GM18873 (cell line): ENCODE measurements around the gene UBE2L5.
"Not testable (repeated sequence)": the region's sequence is repeated elsewhere in the genome, so short reads cannot be mapped to it uniquely, and the experiment has no call there.

Experiments used
- ATAC-seq: cut with Tn5 transposase; IDR thresholded peaks from one replicate; pipeline ENCODE4 v1.9.1; 2021; ENCODE audit warnings: mild to moderate bottlenecking, moderate library complexity, moderate number of reproducible peaks; ENCODE audit not compliant: unreplicated experiment, low FRiP score

UBE2L5 gene

DNA sequence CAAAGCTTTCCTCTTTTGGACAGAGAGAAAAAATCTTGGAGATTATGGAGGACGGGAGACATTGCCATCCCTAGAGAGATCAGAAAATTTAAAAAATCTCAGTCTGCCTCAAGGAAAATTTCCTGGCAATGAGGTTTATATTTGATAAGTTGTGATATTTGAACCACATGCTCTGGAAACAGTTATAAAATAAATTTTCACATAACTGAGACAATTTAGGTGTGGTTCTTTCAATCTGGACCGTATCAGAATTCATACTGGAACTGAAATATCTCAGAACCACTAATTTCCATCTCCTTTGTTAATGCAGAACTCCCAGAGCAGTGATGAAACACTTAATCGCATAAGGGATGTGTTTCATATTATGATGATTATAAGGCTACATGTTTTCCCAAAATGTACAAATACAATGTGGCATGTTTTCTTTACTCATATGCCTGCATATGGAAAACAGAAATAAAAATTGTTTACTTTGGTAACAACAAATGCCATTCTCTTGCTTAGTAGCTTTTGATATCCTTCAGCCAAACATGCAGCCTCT lies 13.7 kb downstream of the UBE2L5 start:
- ATAC-seq = no peak

DNA sequence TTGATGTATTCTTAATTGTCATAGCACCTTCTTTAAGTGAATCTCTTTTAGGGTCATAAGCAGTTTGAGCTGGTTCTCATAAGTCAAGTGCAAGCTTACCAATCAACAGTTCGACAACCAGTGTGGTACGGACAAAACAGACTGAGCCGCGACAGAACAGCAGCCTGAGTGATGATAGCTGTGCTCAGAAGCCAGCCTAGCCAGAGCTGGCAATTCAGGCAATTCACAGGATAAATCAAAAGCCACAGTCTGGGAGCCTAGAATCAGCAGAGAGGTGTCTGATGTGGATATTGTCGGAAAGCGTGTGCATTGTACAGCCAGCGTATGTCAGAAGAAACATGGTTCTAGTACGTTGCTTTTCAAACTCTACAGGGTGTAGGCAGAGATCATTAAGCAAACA lies 14.9 kb downstream of the UBE2L5 start:
- ATAC-seq = no peak

DNA sequence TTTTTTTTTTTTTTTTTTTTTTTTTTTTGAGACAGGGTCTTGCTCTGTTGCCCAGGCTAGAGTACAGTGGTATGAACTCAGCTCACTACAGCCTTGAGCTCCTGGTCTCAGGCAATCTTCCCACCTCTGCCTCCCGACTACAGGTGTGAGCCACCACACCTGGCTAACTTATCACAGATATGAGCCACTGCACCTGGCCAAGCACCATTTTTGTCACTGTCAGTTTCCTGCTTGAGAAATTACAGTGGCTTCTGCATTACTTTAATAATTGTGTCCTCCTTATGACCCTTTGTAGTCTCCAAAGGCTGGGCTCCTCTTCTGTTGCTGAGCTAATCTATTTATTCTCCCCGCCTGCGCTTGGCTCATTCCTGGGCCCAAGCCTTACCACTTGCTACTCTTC lies 16.0 kb downstream of the UBE2L5 start:
- no peak for ATAC-seq

DNA sequence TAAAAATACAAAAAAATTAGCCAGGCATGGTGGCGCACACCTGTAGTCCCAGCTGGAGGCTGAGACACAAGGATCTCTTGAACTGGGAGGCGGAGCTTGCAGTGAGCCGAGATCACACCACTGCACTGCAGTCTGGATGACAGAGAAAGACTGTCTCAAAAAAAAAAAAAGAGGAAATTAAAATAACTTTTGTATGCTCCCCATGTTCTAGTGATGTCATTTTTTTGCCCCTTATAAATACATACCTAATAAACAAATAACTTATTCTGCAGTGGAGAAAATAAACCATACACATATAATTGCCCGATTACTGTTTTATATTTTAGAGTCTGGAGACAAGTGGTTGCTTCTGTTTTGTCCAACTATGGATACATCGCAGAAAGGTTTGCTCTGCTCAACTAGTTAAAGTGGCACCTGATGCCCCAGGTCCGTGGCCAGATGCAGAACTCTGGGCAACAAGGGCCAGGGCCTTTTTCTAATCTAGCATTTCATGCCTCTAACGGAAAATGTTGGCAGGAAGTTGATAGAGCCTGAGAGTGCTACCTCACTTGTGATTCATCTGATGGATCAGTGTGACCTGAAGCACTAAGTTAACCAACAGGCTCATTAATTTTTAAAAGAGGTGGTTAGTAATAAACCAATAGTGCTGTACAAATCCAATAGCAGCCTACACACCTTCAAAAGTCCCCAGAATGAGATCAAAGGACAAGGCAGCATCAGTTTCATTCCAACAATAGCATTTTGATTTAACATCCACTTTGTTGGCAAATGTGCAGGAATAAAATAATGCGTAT lies 18.8 kb downstream of the UBE2L5 start:
- no peak for ATAC-seq

DNA sequence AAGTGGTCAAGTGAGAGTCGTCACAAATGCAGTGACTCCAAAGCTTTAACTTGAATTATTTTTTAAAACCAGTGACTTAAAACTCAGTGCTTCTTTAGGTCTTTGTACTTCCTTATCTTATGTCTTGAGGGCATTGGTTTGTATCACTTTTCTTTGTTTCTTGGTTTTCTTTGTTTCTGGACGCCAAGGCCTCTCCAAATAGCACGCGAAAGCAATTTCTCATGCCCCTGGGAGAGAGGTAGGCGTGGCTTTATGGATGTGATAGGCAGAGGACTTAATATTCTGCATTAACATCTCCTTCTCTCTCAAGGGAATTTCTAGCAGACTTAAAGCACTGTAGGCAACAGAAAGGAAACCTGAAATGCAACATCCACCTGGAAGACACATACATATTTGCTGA lies 20.6 kb downstream of the UBE2L5 start:
- ATAC-seq = no peak

DNA sequence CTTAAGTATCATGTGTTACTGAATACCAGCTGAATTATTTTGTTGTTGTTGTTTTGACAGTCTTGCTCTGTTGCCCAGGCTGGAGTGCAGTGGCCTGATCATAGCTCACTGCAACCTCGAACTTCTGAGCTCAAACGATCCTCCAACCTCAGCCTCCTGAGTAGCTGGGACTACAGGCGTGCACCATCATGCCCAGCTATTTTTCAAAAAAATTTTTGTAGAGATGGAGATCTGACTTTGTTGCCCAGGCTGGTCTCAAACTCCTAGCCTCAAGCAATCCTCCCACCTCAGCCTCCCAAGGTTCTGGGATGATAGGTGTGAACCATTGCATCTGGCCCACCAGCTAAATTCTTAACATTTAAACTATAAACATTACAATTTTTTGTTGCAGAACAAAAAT lies 21.2 kb downstream of the UBE2L5 start:
- ATAC-seq = not testable (repeated sequence)

DNA sequence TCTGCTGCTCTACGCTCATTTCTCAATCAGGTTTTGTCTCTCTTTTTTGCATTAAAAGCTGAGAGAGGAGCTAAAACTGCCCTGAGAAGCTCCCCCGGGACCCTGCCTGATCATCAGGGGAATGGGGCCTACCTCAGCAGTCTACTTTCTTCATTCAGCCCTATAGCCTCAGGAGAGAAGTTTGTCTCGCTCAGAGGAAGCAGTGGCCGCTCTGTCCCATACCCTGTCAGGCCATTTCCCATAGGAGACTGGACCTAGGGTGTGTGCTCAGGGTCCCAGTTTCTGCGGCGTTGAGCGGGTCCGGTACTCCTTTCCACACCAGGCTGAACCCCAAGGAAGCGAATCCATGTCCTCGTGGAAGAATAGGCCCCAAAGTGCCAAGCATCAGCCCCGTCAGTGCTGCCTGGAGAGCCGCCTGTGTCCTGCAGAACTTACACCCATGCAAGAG lies 21.7 kb downstream of the UBE2L5 start:
- peak; percentile 31 for ATAC-seq

DNA sequence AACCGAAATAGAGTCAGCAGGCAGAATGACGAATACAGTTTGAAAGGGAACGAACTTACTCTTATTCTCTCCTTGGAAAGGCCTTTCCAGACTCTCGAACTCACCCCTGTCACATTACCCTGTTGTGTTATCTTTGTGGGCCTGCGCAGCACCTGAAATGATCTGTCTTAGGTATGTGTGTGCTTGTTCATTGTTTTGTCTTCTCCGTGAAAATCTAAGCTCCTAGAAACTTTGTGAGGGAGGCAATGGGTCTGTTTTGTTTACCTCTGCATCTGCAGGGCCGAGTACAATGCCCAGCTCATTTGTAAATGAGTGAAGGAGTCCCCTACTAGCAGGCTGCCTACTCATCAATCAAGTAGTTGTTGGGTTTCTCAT lies 23.8 kb downstream of the UBE2L5 start:
- peak; percentile 9 for ATAC-seq

DNA sequence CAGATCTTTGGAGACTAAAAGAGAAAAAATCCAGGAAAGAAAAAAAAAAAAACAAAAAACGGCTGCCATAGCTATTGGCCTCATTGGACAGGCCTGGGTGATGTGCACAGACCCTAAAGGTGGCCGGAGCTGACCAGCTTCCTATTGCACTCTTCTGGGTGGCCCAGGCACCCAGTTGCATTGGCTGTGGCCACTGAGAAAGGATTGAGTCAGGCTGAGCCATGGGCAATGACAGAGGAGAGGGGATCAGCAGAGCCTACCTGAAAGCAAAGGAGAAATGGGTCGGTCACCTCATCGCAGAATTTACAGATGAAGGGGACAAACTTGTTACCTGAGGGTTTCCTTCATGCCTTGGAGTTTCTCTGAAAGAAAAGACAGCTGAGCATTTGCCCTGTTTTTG lies 26.1 kb downstream of the UBE2L5 start:
- ATAC-seq = no peak

DNA sequence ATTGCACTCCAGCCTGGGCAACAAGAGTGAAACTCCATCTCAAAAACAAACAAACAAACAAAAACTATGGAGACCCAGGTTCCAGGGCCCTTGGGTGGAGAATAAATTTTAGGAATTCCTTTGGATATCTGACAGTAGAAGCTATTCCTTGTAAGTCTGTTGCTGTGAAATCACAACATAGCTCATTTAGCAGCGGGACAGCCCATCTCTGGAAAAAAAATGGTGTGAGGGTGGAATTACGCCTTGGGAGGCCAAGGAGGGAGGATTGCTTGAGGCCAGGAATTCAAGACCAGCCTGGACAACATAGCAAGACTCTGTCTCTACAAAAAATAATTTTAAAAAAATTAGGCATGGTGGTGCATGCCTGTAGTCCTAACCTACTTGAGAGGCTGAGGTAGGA lies 27.8 kb downstream of the UBE2L5 start:
- ATAC-seq = no peak

DNA sequence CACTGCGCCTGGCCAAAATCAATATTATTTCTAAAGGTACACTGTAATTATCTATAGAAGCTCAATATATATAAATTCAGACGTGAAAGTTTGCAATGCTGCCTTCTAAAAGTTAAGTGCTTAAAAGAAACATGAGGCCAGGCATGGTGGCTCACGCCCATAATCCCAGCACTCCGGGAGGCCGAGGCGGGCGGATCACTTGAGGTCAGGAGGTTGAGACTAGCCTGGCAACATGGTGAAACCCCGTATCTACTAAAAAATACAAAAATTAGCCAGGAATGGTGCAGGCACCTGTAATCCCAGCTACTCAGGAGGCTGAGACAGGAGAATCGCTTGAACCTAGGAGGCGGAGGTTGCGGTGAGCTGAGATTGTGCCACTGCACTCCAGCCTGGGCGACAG lies 29.2 kb downstream of the UBE2L5 start:
- ATAC-seq = not testable (repeated sequence)

DNA sequence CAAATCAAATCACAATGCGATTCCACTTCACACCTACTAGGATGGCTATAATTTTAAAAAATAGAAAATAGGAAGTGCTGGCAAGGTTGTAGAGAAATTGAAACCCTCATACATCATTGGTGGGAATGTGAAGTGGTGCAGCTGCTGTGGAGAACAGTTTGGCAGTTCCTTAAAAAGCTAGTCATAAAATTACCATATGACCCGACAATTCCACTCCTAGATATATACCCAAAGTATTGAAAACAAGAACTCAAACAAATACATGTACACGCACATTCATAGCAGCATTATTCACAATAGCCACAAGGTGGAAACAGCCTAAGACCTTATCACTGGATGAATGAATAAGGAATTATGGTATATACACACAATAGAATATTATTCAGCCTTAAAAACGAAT lies 31.4 kb downstream of the UBE2L5 start:
- no peak for ATAC-seq

DNA sequence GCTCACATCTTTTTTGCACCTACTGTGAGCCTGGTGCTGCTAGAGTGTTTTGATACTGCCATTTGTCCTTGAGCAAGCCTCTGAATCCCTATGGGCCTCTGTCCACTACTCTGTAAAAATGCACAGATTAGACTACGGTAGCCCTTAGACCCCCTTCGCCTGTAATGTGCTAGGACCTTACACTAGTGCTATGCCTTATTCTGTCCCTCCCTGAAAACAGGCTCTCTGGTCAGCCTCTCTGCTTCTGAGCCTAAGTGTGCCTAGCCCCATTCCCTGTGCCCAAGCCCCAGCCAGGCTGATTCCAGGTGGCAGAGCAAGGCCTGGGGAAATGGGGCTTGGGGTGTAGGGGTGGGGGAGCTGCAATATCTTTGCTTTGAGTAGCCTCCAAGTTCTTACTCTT lies 32.7 kb downstream of the UBE2L5 start:
- ATAC-seq = no peak

DNA sequence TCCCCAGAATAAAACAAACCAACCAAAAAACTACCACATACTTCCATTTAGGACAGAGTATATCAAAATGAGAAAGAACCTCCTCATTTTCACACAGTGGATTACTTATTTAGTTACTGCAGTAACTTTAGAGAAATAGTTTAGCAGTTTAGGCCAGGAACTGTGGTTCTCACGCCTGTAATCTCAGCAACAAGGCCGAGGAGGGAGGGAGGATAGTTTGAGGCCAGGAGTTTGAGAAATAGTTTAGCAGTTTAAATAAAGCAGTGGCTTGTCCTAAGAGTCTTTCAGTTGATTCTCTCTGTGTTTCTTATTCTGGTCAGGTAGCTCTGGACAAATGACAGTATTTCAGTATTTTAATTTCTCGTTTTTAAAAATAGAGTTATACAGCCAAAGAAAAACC lies 34.0 kb downstream of the UBE2L5 start:
- no peak for ATAC-seq

DNA sequence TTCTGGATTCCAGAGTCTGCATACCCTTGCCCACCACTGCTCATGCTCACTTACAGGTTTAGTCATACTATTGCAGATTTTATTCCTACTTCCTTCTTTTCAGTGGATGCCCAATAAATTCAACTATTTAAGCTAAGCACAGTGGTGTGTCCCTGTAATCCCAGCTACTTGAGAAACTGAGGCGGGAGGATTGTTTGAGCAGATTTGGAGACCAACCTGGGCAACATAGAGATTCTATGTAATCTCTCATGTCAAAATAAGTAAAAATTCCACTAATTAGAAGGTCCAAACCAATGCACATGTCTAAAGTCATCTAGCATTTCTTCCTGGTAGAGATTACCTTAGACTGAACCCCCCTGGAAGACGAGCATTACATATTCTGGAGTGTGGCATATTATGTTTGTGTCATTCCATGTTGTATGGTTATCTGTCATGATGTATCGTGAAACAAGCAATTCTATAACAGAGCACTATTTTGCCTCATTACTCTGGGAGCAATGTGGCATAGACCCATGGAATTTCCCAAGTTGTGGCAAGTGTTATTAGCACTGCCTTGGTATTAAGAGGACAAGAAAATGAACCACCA lies 35.1 kb downstream of the UBE2L5 start:
- no peak for ATAC-seq

DNA sequence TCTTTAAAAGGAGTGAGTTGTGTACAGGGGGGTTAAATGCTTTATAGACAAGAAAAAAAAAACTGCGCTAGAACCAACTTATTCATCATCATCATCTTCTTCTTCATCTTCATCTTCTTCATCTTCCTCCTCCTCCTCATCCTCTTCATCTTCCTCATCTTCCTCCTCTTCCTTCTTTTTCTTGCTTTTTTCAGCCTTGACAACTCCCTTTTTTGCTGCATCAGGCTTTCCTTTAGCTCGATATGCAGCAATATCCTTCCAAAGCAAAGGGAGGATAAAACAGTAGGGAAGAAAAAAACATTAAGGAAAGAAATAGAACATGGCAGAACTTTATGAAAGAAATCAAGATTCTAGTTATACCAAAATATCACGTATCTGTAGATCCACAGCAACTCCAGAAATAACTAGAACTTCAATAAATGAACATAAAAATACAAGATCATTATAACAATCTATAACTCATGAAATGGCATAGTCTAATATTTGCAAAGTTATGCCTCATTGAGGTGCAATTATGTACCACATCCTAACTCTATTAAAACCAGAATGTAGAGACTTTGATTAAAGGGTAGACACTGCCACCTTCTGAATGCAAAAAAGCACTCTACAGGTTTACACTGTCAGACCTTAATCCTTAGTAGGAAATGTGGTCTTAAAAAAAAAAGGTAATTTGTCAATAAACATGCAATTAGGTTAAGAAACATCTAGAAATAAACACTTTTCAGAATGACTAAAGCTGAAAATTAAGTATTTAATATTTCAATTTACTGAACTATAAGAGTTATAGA lies 39.2 kb downstream of the UBE2L5 start:
- ATAC-seq = not testable (repeated sequence)

DNA sequence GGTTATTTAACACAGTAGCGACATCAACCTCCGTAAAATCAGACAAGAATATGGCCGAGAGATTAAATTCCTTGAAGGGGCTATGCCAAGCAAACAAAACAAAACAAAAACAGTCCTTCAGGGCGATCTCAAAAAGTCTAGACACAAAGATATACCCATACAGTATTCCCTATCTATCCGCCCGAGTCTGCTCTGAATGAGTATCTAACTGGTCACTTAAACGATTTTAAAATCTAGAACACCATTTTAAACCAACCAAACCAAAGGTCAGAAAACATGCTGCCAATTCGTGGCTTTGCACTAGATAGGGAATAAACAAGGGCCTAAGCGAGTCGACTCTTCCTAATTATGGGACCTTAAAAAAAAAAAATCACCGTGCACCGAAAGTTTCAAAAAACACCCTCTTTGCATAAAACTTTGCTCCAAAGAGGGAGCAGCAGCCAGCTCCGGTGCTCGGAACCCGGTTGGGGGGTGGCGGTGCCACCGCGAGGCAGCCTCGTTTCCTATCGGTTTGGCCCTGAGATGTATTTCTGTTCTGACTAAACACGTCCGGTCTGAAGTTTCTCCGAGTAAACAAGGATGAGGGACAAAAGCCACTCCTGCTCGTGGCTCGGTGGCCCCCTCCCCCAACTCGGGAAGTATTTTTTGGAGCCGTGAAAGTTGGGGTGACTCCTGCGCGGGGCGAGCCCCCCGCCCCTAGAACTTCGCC lies 41.6 kb downstream of the UBE2L5 start:
- ATAC-seq = peak; percentile 37

DNA sequence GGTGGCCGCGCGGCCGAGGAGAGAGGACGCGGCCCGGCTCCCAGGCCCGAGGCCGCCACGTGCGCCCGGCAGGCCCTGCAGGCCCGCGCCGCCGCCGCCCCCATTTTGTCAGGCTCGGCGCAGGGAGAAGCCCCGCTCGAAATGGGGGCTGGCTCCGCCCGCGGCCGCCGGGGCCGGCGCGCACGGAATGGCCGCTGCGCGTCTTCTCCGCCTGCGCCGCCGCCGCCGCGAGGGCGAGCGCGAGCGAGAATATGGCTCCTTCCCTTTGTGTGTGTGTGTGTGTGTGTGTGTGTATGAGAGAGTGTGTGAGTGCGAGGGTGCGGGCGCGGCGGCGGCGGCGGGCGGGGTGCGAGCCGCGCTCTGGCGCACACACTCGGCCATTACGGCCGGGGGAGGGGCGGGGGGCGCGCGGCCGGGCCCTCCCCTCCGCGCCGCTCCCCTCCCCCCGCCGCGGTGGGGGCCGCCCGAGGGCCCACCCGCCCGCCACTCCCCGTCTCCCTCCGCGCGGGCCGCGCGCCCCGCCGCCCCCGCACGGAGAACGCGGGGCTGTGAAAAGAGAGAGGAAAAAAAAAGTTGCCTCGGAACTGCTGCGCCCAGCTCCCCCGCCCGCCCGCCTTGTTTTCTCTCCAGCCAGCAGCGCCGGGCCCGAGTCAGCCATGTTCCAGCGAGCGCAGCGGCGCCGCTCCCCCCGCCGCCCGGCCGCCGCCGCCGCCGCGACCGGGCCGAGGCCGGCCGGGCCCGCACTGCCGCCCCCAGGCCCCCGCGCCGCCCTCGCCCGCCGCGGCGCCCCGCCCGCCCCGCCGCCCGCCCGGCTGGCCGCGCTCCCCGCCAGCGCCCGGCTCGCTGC lies 42.4 kb downstream of the UBE2L5 start:
- ATAC-seq = peak; percentile 7

DNA sequence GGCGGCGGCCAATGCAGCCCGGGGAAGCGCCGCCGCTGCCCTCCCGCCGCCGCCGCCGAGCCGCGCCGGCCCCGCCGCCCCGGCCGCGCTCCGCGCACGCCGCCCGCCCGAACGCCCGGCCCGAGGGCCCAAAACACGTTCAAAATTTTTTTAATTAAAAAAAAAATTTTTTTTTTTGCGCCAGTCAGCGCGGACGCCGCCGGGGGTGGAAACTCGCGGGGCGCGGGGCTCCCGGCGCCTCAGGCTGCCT lies 43.0 kb downstream of the UBE2L5 start:
- no peak for ATAC-seq
